Measurements from ENCODE around the gene SRD5A2. TPM values are rescaled to one million over a fixed set of nuclear protein-coding genes. Genes with fewer than 3 reads are reported as not detected.

The SRD5A2 gene
- total RNA-seq, 1 donor, result not detected

GRCh38 chr2:31475692-31476091, 105.0 kb downstream of the SRD5A2 start:
- DNase-seq (ENCODE audit: low read depth in 2 of 3, low spot score in 2 of 3), result no peak

- DNase-seq (ENCODE audit: low read depth in 2 of 3, low spot score in 2 of 3), result no peak
These were observed 106.4 kb downstream of the SRD5A2 start for GRCh38 chr2:31474296-31474695.

Other genes with a start within 250 kb of the SRD5A2 start
- gene XDH, start 166.2 kb downstream of the SRD5A2 start, total RNA-seq, result 0.54 TPM